CD1c-positive myeloid dendritic cell (primary cell): ENCODE results near the gene SLC39A7.

Experiments used
- DNase-seq: peaks from one replicate; pipeline ENCODE4 v3.0.0-alpha.2; 2016; ENCODE audit errors: extremely low spot score

The SLC39A7 gene

DNA sequence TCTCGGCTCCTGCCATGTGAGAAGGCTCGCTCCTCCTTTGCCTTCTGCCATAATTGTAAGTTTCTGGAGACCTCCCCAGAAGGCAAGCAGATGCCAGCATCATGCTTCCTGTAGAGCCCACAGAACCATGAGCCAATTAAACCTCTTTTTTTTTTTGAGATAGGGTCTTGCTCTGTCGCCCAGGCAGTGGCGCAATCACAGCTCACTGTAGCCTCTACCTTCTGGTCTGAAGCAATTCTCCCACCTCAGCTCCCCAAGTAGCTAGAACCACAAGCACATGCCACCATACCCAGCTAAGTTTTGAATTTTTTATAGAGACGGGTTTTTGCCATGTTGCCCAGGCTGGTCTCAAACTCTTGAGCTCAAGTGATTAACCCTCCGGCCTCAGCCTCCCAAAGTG is 36.2 kb downstream of the SLC39A7 start:
- no peak for DNase-seq

DNA sequence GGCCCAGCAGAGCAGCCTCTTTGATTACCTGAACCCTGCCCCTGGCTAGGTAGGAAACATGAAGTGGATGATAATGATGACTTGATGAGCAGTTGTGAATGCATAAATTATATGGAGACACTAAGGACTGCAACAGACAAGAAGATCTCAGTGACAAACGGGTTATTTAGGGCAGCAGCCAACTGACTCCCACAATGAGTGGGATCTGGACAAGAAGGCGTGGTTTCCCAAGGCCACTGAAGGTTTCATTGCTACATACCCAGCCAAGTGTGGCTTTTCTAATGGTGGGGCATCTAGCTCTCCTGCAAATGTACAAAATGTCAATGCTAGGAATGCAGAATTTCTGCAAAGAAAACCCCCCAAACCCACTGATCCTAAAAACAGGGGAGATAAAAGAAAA is 37.1 kb downstream of the SLC39A7 start:
- DNase-seq, result no peak

DNA sequence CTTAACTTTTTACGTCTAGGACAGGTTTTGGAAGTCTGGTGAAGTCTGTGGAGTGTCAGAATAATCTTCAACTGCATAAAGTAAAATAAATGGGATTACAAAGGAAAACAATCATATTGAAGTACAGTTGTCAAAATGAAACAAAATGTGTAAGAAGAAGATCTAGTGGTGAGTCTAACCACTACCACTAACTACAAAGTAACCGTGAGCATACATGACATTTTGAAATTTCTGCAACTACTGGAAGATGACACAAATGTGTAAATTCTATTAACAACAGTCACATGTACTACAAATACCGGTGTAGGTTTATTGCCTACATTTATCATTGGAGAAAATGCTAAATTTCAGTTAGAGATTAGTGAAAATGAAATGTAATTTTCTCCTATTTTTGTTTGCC is 41.3 kb downstream of the SLC39A7 start:
- DNase-seq, result no peak

DNA sequence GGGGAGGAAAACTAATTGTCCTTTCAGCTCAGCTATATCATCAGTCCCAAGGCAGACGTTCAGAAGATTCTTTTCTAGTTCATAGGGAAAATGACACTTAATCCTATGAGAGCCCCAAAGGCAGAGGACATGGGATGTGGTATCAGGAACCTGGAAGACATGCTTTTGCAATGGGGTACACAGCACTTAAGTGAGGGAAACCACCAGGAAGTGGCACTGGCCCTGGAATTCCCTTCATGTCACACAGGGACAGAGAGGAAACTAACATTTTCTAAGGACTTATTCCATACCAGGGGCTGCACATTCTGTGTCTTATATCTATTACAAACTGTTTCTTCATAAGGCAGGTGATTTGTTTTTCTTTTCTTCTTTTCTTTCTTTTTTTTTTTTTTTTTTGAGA is 42.8 kb downstream of the SLC39A7 start:
- peak; percentile 3 for DNase-seq

DNA sequence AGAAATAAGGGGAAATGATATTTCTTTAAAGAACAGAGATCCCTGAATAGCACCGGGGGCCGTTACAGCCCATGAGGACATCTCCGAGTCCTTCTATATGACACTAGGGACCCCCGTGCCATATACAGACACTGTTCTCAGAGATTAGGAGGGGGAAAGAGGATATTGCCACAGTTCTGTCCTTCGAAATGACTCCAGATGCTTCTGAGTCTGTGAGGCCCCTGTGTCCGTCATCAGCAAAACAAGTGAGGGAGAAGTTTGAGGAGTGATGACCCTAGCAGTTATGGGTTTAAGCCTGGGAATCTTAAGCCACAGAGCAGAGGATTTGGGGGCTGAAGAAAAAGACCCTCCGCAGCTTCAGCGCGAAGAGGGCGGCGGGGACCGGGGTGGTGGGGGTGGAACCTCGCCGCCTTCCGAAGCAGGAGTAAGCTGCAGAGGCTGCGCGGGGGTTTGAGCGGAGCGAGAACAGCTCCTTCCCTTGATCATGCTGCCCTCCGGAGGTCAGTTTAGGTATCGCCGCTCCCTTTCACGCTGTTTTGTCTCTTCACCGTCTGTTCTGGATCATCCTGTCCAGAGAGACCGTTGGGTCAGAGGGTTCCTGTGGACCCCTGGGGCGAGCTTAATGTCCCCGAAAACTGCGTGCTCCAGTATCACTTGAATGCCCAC is 47.4 kb downstream of the SLC39A7 start:
- peak; percentile 91 for DNase-seq

DNA sequence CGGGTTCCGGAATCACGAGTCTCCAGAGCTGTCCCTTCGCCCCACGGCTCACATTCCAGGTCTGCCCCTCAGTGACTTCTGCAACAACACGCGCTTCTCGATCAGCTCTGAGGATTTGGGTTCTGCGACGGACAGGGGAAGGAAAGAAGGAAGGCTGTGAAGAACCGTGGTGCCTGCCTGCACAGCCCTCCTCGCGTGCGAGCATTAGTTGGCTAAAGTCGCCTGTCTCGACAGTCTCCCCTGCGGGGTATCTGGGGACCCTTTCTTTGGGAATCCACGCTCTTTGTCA is 47.9 kb downstream of the SLC39A7 start:
- no peak for DNase-seq

DNA sequence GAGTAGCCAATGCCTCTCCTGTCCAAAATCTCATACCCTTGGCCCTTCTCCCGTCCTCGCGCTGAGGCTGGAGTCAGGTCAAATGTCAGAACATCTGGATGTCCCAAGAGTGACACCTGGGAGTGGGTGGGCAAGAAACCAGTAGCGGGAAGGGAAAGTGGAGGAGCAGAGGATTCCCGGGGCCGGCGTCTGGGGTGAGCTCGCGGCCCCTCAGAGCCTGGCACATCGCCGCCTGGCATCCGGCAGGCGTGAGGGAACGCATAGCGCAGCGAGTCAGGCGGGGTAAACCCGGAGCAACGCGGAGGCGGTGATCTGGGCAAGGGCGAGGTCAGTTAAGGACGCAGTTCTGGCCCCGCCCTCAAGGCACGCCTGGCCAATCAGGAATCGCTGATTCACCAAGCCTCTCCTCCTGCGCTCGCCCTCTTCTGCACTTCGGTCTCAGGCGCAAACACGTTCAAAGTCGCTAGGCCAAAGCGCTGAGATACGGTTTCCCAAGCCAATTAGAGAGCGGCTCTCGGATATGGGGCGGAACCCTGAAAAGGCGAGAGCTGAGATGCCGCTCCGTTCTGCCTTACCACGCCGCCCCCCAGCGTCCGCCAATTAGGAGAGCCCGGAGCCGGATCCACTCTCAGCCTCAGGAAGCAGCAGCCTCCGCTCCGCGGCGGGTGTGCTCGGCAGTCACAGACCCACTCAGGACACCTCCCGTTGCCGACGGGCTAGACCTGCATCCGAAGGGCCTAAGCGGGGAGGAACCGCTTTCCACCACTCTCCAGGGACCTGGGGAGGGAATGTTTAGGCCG is 48.5 kb downstream of the SLC39A7 start:
- DNase-seq, result peak; percentile 99

DNA sequence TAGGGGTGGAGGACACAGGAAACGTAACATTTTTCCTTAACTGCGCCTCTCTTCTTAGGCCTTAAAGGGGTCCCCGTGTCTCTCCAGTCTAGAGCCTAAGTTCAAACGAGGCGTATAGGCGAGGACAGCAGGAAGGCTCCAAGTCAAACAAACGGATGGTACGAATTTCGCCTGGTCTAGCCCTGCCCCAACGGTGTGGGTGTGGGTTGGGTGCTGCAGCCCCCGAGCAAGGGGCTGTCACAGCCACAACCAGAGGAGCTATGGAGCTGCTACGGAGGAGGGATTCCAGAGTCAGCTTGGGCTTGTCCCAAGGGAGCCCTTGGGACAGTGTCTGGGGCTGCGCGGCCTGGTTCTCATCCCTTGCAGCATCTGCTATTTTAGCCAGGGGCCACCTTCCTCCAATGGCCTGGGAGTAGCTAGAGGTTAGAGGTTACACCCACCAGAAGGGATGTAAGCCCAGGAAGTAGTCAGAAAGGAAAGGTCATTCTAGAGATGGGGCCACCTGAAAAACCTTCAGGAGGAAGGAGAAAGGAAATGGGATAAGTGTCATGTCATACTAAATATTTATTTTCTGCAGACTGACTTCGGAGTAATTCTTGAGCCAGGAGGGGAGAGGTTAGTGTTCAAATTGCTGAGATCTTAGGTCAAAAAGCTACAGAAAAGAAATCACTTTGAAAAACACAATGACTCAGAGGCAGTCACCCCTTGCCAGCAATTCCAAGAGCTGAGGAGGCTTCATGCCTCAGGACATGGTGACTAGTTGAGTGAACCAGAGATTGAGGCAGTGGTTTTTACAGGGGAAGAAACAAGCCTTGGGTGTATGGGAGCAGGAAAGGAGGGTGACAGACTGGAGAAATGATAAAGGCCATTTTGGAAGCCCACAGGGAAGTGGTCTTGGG is 49.3 kb downstream of the SLC39A7 start:
- DNase-seq, result no peak

DNA sequence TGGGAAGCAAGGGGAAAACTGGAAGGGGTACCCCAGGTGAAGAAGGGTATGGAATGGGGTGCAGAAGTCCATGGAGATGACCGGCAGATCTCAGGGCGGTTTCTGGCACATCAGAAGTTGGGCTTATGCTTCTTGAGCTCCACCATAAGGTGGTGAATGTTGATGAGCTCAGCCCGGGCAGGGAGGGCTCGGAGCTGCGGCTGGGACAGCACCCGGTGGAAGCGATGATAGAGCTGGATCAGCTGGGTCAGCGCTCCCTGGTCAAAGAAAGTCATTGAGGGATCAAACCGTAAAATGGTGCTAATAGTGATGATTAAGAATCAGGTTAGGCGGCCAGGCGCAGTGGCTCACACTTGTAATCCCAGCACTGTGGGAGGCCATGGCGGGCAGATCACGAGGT is 50.1 kb downstream of the SLC39A7 start:
- DNase-seq, result no peak

DNA sequence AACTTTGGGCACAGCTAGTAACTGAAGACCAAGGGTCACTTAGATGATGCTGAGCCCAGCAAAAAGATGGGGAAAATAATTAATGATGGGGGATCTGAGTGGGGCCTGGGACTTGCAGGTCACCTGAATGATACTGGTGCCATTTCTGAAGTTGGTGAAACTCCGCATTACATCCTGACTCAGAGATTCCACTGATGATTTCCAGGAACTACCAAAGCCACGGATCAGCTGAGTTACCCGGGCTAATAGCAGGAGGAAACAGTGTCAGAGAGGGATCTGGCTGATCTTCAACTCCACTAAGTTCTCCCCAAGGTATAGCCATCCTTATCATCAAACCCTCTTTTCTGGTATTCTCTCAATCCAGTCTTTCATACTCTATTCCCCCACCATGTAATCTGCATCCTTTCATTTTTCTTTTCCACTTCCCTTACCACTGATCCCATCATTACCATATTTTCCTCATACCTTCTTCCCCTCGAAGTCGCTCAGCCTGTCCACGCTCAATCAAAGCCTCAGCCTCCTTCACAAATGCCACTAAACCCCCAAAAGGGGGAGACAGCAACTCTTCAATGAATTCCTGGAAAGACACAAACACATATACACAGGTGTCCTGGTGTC is 50.8 kb downstream of the SLC39A7 start:
- peak; percentile 7 for DNase-seq

DNA sequence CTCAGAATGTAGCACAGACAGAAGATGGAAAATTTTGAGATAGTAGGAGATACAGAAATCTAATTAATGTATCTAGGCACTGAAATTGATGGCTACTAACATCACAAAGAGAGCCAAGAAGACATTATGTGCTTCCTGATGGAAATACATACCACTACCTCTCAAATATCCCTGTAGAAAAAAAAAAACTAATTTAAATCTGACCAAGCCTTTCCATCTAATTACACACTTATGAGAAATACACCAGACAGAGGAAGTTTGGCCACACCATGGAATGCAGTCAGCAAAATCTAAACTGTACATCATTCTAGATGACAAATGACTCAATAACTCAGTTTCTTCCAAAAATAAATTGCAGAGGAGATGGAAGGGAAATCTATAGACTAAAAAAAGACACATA is 52.1 kb downstream of the SLC39A7 start:
- DNase-seq, result no peak
